ENCODE results near the gene NKD1. TPM values are rescaled to one million over a fixed set of nuclear protein-coding genes. Genes with fewer than 3 reads are reported as not detected.

Gene NKD1
- polyA plus RNA-seq, 3 donors, result 0.01 TPM; not detected in 2

DNA sequence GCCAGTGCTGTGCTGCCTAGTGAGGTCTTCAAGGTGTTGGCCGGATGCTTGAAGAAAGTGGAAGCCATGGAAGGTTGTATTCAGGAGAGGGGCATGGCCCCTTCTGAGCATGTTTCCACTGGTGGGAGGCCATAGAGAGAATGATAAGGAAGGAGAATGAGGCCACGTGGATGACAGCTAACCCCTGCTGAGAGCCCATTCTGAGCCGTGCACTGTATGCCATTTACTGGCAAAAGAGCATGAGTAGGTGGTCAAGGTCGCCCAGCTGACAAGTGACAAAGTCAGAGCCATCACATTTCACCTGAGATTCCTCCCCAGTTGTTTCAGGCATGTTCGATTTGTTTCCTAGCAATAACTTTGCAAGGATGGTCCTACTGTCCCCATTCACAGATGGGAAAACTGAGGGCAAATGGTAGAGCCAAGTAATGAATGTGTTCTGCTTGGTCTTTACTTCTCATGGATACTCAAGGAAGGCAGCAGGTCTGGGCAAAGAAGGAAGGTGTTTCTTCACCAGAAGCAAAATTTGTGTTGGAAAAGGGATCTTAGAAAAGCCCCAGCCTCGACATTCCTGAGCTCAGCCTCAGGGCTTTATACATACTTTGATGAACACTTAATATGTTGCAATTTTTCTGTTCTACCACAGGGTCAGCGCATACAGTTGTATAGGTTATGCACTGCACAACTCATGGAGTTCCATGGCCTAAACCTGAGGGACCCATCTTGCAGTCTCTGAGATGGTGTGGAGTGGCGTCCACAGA lies 10.5 kb upstream of the NKD1 start:
- 95% methylated on average over 5 of the region's 8 CpGs for WGBS (ENCODE audit: insufficient coverage)
- Histone ChIP-seq H3K9ac (ENCODE audit: insufficient read depth, low read length, poor library complexity, severe bottlenecking) (no peak overlapping the region), H3K4me3 (replicated peaks in 1 of 3; ENCODE audit: low read depth in 2 of 3, low read length in 3 of 3) (no peak overlapping the region), H3K4me2 (replicated peaks; ENCODE audit: extremely low read depth, low read length, poor library complexity, severe bottlenecking) (no peak overlapping the region), H3K79me2 (ENCODE audit: insufficient read depth, low read length) (no peaks in the 10 kb centered on the region), H3K27ac (ENCODE audit: low read depth in 1 of 2, low read length in 2 of 2) (no peak overlapping the region), H3K9me3 (replicated peaks in 1 of 2; ENCODE audit: control insufficient read depth in 1 of 2, insufficient read depth in 1 of 2, low read length in 2 of 2) (no peaks in the 10 kb centered on the region), H3K27me3 (ENCODE audit: control insufficient read depth in 2 of 2, insufficient read depth in 2 of 2, low read length in 2 of 2) (no peaks in the 10 kb centered on the region), H4K20me1 (ENCODE audit: insufficient read depth, low read length) (no peaks in the 10 kb centered on the region), H2AFZ (ENCODE audit: insufficient read depth, low read depth, low read length, poor library complexity, severe bottlenecking) (no peak overlapping the region), H3K36me3 (replicated peaks in 1 of 2; ENCODE audit: control insufficient read depth in 1 of 2, insufficient read depth in 2 of 2, low read length in 2 of 2) (no peaks in the 10 kb centered on the region), H3K4me1 (ENCODE audit: control insufficient read depth in 1 of 2, insufficient read depth in 2 of 2, low read length in 2 of 2) (no peaks in the 10 kb centered on the region)
- DNase-seq, result no peak
- intact Hi-C loops (cut with micrococcal nuclease), result no loop called here
- no peak overlapping the region for H3K4me3 Mint-ChIP-seq
- H3K27me3 Mint-ChIP-seq (ENCODE audit: low read depth in 3 of 3), result peaks cover 7 to 15% (median 9%) of the 10 kb centered on the region in 3 donors
- no peaks in the 10 kb centered on the region for H3K36me3 Mint-ChIP-seq
- H3K9me3 Mint-ChIP-seq, result peaks cover 0 to 14% (median 5%) of the 10 kb centered on the region in 7 donors
- no peaks in the 10 kb centered on the region for H3K4me1 Mint-ChIP-seq
- TF ChIP-seq, protein P1, sequence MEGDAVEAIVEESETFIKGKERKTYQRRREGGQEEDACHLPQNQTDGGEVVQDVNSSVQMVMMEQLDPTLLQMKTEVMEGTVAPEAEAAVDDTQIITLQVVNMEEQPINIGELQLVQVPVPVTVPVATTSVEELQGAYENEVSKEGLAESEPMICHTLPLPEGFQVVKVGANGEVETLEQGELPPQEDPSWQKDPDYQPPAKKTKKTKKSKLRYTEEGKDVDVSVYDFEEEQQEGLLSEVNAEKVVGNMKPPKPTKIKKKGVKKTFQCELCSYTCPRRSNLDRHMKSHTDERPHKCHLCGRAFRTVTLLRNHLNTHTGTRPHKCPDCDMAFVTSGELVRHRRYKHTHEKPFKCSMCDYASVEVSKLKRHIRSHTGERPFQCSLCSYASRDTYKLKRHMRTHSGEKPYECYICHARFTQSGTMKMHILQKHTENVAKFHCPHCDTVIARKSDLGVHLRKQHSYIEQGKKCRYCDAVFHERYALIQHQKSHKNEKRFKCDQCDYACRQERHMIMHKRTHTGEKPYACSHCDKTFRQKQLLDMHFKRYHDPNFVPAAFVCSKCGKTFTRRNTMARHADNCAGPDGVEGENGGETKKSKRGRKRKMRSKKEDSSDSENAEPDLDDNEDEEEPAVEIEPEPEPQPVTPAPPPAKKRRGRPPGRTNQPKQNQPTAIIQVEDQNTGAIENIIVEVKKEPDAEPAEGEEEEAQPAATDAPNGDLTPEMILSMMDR (IDR thresholded peaks at IDR 0.05), result no peak
- no peak overlapping the region for H3K27ac Mint-ChIP-seq

DNA sequence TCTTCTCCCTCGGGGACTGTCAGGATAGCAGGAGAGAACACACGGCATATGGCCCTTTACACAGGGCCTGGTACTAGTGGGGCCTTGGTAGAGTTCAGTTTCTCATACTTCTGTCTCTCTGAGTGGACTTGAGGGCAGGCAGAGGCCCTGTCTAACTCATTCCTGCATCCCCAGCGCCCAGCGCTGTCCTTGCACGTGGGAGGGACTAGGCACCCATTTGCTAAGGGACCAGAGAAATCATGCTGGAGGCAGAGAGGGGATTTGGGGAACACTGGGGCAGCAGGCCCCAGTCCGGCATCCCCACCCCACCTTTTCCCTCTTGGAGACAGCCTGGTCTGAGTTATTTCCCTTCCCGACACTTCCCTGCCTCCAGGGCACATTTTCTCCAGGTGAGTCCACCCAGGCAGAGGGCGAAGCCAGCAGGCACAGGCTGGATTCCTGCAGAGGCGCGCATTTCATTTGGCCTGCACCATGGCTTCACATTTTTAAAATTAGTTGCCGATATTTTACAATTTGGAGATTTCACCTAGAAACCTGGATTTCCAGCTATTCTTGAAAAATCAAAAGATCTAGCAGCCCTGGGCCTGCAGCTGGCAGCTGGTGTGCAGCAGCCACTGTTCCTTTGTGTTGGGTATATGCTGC lies 9.7 kb upstream of the NKD1 start:
- Histone ChIP-seq H3K4me1 (ENCODE audit: control insufficient read depth in 1 of 2, insufficient read depth in 2 of 2, low read length in 2 of 2) (no peaks in the 10 kb centered on the region), H3K27me3 (ENCODE audit: control insufficient read depth in 2 of 2, insufficient read depth in 2 of 2, low read length in 2 of 2) (no peaks in the 10 kb centered on the region), H2AFZ (ENCODE audit: insufficient read depth, low read depth, low read length, poor library complexity, severe bottlenecking) (no peak overlapping the region), H3K4me2 (replicated peaks; ENCODE audit: extremely low read depth, low read length, poor library complexity, severe bottlenecking) (no peak overlapping the region), H3K9me3 (replicated peaks in 1 of 2; ENCODE audit: control insufficient read depth in 1 of 2, insufficient read depth in 1 of 2, low read length in 2 of 2) (peaks cover 0 to 3% of the 10 kb centered on the region in 2 donors), H3K79me2 (ENCODE audit: insufficient read depth, low read length) (no peaks in the 10 kb centered on the region), H4K20me1 (ENCODE audit: insufficient read depth, low read length) (no peaks in the 10 kb centered on the region), H3K4me3 (replicated peaks in 1 of 3; ENCODE audit: low read depth in 2 of 3, low read length in 3 of 3) (no peak overlapping the region), H3K9ac (ENCODE audit: insufficient read depth, low read length, poor library complexity, severe bottlenecking) (no peak overlapping the region), H3K27ac (ENCODE audit: low read depth in 1 of 2, low read length in 2 of 2) (no peak overlapping the region), H3K36me3 (replicated peaks in 1 of 2; ENCODE audit: control insufficient read depth in 1 of 2, insufficient read depth in 2 of 2, low read length in 2 of 2) (no peaks in the 10 kb centered on the region)
- Mint-ChIP-seq H3K4me1 (no peaks in the 10 kb centered on the region), H3K27me3 (ENCODE audit: low read depth in 3 of 3) (peaks cover 7 to 19% (median 15%) of the 10 kb centered on the region in 3 donors), H3K27ac (peak overlapping the region in 1 of 7 donors; percentile 26), H3K36me3 (no peaks in the 10 kb centered on the region), H3K4me3 (no peak overlapping the region), H3K9me3 (peaks cover 0 to 21% (median 9%) of the 10 kb centered on the region in 7 donors)
- DNase-seq, result no peak
- 95% methylated on average over 8 of the region's 11 CpGs for WGBS (ENCODE audit: insufficient coverage)
- TF ChIP-seq, protein P1 (IDR thresholded peaks at IDR 0.05), result no peak
- intact Hi-C loops (cut with micrococcal nuclease), result no loop called here
